ENCODE data around the gene CLEC7A.

The CLEC7A gene

DNA sequence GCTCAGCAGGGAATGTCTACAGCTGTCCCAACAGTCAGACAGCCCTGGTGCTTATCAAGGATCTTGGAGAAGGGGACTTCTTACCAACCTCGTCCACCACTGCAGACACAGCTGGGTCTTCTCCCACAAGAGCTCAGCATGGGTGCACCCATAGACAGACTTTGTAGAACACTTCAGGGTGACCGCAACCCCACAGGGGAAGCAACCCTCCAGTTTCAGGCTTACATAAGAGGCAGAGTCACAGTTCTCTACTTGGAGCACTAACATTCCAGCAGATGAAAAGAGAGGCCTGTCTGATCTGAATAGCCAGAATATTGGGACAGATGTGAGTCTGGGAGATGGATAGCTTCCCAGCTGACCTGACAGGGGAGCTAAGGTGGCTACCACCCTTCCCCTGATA, 27.7 kb downstream of the CLEC7A start:
- H3K27ac ChIP-seq (ENCODE audit: low read length, poor library complexity, severe bottlenecking): no peak overlapping the region
- 50% methylated on average over 2 of the region's 2 CpGs for WGBS
- H3K18ac ChIP-seq (ENCODE audit: low read depth in 1 of 2, low read length in 2 of 2): no peak overlapping the region

DNA sequence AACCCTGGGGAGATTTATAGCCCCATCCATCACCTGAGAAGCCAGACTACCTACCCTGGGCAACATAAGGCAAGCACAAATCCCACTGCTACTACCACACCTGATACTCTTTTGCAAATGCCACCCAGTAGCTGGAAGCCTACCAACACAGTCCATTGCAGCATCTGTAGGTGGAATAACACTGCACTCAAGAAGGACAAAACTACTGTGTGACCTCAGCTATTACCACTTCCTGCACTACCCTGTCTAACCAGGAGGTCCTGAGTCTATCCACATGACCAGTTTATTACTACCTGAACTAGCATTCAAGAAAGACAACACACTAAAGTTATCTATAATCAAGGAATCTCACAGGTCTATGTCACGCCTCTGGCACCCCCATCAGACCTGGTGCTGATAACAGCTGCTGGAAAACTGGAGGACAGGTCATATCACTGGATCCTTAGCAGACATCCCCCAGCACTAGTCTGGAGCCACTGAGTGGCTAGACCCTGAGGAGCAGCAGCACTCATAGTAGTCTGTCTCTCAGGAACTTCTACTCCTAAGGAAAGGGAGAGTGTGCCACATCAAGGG, 28.3 kb downstream of the CLEC7A start:
- Histone ChIP-seq H2BK15ac (ENCODE audit: low read depth, poor library complexity, severe bottlenecking) (no peak overlapping the region), H3K4me1 (ENCODE audit: control insufficient read depth, insufficient read depth, low read depth, low read length) (peaks cover 4% of the 10 kb centered on the region), H3K36me3 (ENCODE audit: control insufficient read depth in 1 of 2, insufficient read depth in 2 of 2, low read depth in 1 of 2, low read length in 2 of 2) (no peaks in the 10 kb centered on the region), H2AK5ac (ENCODE audit: low read length, severe bottlenecking) (no peak overlapping the region), H3K79me1 (replicated peaks; ENCODE audit: low read length, poor library complexity, severe bottlenecking) (no peaks in the 10 kb centered on the region), H3K18ac (ENCODE audit: low read depth in 1 of 2, low read length in 2 of 2) (no peak overlapping the region), H3K9ac (ENCODE audit: low read length) (no peak overlapping the region), H2BK12ac (ENCODE audit: low read length in 2 of 2) (no peak overlapping the region), H2BK5ac (ENCODE audit: low read depth, low read length, poor library complexity, severe bottlenecking) (no peak overlapping the region), H3K27me3 (ENCODE audit: control insufficient read depth in 1 of 2, insufficient read depth in 1 of 2, low read length in 2 of 2) (no peaks in the 10 kb centered on the region), H4K8ac (ENCODE audit: low read length) (no peak overlapping the region), H3K4ac (ENCODE audit: low read depth in 1 of 2, low read length in 2 of 2) (no peak overlapping the region), H2BK120ac (ENCODE audit: low read depth, low read length) (no peak overlapping the region), H3K4me3 (ENCODE audit: insufficient read depth in 1 of 2, low read depth in 1 of 2, low read length in 2 of 2) (no peak overlapping the region), H3K14ac (ENCODE audit: low read length in 2 of 2) (no peak overlapping the region), H2AFZ (ENCODE audit: low read depth, low read length) (no peak overlapping the region), H3K27ac (ENCODE audit: low read length, poor library complexity, severe bottlenecking) (no peak overlapping the region), H3K9me3 (ENCODE audit: control insufficient read depth, low read length) (peaks cover 2% of the 10 kb centered on the region), H3K23ac (ENCODE audit: low read length in 2 of 2) (no peak overlapping the region), H3K4me2 (ENCODE audit: low read length, poor library complexity, severe bottlenecking) (no peak overlapping the region), H4K91ac (ENCODE audit: low read length) (no peak overlapping the region)
- WGBS: 83% methylated on average over 1 of the region's 1 CpG
- no peak for DNase-seq

More for the DNA sequence above, 27.7 kb downstream of the CLEC7A start:
- no peak overlapping the region for H2BK5ac ChIP-seq (ENCODE audit: low read depth, low read length, poor library complexity, severe bottlenecking)
- no peak overlapping the region for H2BK120ac ChIP-seq (ENCODE audit: low read depth, low read length)
- no peak for DNase-seq
- H2AFZ ChIP-seq (ENCODE audit: low read depth, low read length): no peak overlapping the region
- no peaks in the 10 kb centered on the region for H3K36me3 ChIP-seq (ENCODE audit: control insufficient read depth in 1 of 2, insufficient read depth in 2 of 2, low read depth in 1 of 2, low read length in 2 of 2)
- H3K4me1 ChIP-seq (ENCODE audit: control insufficient read depth, insufficient read depth, low read depth, low read length): peaks cover 4% of the 10 kb centered on the region
- no peak overlapping the region for H3K9ac ChIP-seq (ENCODE audit: low read length)
- no peak overlapping the region for H4K91ac ChIP-seq (ENCODE audit: low read length)
- H4K8ac ChIP-seq (ENCODE audit: low read length): no peak overlapping the region
- H3K27me3 ChIP-seq (ENCODE audit: control insufficient read depth in 1 of 2, insufficient read depth in 1 of 2, low read length in 2 of 2): no peaks in the 10 kb centered on the region
- no peak overlapping the region for H3K4me2 ChIP-seq (ENCODE audit: low read length, poor library complexity, severe bottlenecking)
- H3K23ac ChIP-seq (ENCODE audit: low read length in 2 of 2): no peak overlapping the region
- no peak overlapping the region for H2BK15ac ChIP-seq (ENCODE audit: low read depth, poor library complexity, severe bottlenecking)
- no peak overlapping the region for H2AK5ac ChIP-seq (ENCODE audit: low read length, severe bottlenecking)
- peaks cover 2% of the 10 kb centered on the region for H3K9me3 ChIP-seq (ENCODE audit: control insufficient read depth, low read length)
- H3K4ac ChIP-seq (ENCODE audit: low read depth in 1 of 2, low read length in 2 of 2): no peak overlapping the region
- H3K14ac ChIP-seq (ENCODE audit: low read length in 2 of 2): no peak overlapping the region
- no peak overlapping the region for H3K4me3 ChIP-seq (ENCODE audit: insufficient read depth in 1 of 2, low read depth in 1 of 2, low read length in 2 of 2)
- H2BK12ac ChIP-seq (ENCODE audit: low read length in 2 of 2): no peak overlapping the region
- no peaks in the 10 kb centered on the region for H3K79me1 ChIP-seq (replicated peaks; ENCODE audit: low read length, poor library complexity, severe bottlenecking)

DNA sequence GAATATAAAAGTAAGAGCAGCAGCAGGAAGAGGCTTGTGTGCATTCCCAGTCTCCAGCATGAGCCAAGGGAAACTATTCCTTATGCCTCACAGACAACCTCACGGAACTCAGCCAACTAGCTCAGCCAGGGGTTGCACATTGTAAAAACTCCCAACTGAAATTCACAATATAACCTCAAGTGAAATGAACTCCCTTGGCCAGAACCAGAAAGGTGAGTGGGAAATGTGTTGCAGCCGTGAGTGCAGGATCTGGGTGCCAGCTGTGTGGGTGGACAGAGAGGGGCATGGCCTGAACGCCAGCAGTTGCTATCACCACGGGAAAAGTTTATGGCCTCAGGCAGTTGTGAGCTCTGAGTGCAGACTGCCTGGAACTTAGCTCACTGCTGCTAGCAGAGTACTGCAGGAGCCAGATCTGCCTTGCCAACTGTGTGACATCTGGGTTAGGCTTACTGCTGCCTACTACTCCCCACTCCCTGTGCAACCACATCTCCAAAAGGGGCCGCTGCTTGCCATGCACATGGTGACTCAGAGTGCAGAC, 28.9 kb downstream of the CLEC7A start:
- Histone ChIP-seq H2AFZ (ENCODE audit: low read depth, low read length) (no peak overlapping the region), H4K91ac (ENCODE audit: low read length) (no peak overlapping the region), H3K4me1 (ENCODE audit: control insufficient read depth, insufficient read depth, low read depth, low read length) (peaks cover 4% of the 10 kb centered on the region), H3K4me3 (ENCODE audit: insufficient read depth in 1 of 2, low read depth in 1 of 2, low read length in 2 of 2) (peak overlapping the region in 1 of 2 experiments; percentile 60), H3K4me2 (ENCODE audit: low read length, poor library complexity, severe bottlenecking) (no peak overlapping the region), H3K9me3 (ENCODE audit: control insufficient read depth, low read length) (peaks cover 2% of the 10 kb centered on the region), H3K4ac (ENCODE audit: low read depth in 1 of 2, low read length in 2 of 2) (no peak overlapping the region), H3K23ac (ENCODE audit: low read length in 2 of 2) (no peak overlapping the region), H3K9ac (ENCODE audit: low read length) (peak overlapping the region; percentile 31), H3K27ac (ENCODE audit: low read length, poor library complexity, severe bottlenecking) (no peak overlapping the region), H3K27me3 (ENCODE audit: control insufficient read depth in 1 of 2, insufficient read depth in 1 of 2, low read length in 2 of 2) (no peaks in the 10 kb centered on the region), H4K8ac (ENCODE audit: low read length) (peak overlapping the region; percentile 42), H3K18ac (ENCODE audit: low read depth in 1 of 2, low read length in 2 of 2) (no peak overlapping the region), H3K36me3 (ENCODE audit: control insufficient read depth in 1 of 2, insufficient read depth in 2 of 2, low read depth in 1 of 2, low read length in 2 of 2) (no peaks in the 10 kb centered on the region), H2BK5ac (ENCODE audit: low read depth, low read length, poor library complexity, severe bottlenecking) (no peak overlapping the region), H2BK12ac (ENCODE audit: low read length in 2 of 2) (no peak overlapping the region), H3K14ac (ENCODE audit: low read length in 2 of 2) (peak overlapping the region in 1 of 2 experiments; percentile 22), H2BK15ac (ENCODE audit: low read depth, poor library complexity, severe bottlenecking) (no peak overlapping the region), H2BK120ac (ENCODE audit: low read depth, low read length) (no peak overlapping the region), H2AK5ac (ENCODE audit: low read length, severe bottlenecking) (no peak overlapping the region), H3K79me1 (replicated peaks; ENCODE audit: low read length, poor library complexity, severe bottlenecking) (no peaks in the 10 kb centered on the region)
- DNase-seq: peak; percentile 23
- 68% methylated on average over 4 of the region's 5 CpGs for WGBS

DNA sequence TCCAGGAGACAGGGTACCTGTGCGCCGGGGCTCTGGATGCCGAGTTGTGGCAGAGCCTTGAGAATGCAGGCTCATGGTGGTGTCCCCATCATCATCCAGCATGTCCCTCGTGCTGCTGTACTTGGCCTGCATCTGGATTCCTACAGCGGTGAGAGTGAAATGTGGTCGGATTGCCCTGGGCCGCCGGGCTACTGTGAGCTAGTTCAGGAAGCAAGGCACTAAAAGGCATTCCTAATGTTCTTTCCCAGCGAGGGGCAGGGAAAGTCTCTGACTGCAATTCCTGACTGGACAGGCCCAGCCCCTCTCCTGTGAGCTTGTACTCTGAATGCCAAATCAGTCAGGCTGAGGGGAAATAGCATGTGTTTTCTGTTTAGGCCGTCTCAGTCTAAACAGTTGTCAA, 31.2 kb downstream of the CLEC7A start, which contains the start of gene CLEC1A:
Gene CLEC1A (minus strand): TSS at position 195 of the 400 bp plus-strand sequence. CDS start 63 bp downstream, at position 132.
- H3K14ac ChIP-seq (ENCODE audit: low read length in 2 of 2): no peak within 1 kb of the TSS
- no peaks in the 10 kb centered on the region for H3K36me3 ChIP-seq (ENCODE audit: control insufficient read depth in 1 of 2, insufficient read depth in 2 of 2, low read depth in 1 of 2, low read length in 2 of 2)
- H3K4me1 ChIP-seq (ENCODE audit: control insufficient read depth, insufficient read depth, low read depth, low read length): peaks cover 4% of the 10 kb centered on the region
- peak within 1 kb of the TSS in 1 of 2 experiments; percentile 23 for H2BK12ac ChIP-seq (ENCODE audit: low read length in 2 of 2)
- no peak within 1 kb of the TSS for H2AFZ ChIP-seq (ENCODE audit: low read depth, low read length)
- DNase-seq: peak; percentile 43
- peak within 1 kb of the TSS; percentile 75 for H4K8ac ChIP-seq (ENCODE audit: low read length)
- no peak within 1 kb of the TSS for H3K9ac ChIP-seq (ENCODE audit: low read length)
- H3K18ac ChIP-seq (ENCODE audit: low read depth in 1 of 2, low read length in 2 of 2): peak within 1 kb of the TSS; percentile 18 to 33
- H3K9me3 ChIP-seq (ENCODE audit: control insufficient read depth, low read length): peaks cover under 1% of the 10 kb centered on the region
- peak within 1 kb of the TSS; percentile 50 for H4K91ac ChIP-seq (ENCODE audit: low read length)
- H3K4ac ChIP-seq (ENCODE audit: low read depth in 1 of 2, low read length in 2 of 2): peak within 1 kb of the TSS in 1 of 2 experiments; percentile 64
- no peak within 1 kb of the TSS for H3K4me2 ChIP-seq (ENCODE audit: low read length, poor library complexity, severe bottlenecking)
- H3K27ac ChIP-seq (ENCODE audit: low read length, poor library complexity, severe bottlenecking): no peak within 1 kb of the TSS
- H3K79me1 ChIP-seq (replicated peaks; ENCODE audit: low read length, poor library complexity, severe bottlenecking): no peaks in the 10 kb centered on the region
- no peak within 1 kb of the TSS for H2AK5ac ChIP-seq (ENCODE audit: low read length, severe bottlenecking)
- H3K23ac ChIP-seq (ENCODE audit: low read length in 2 of 2): no peak within 1 kb of the TSS
- H2BK120ac ChIP-seq (ENCODE audit: low read depth, low read length): no peak within 1 kb of the TSS
- H2BK5ac ChIP-seq (ENCODE audit: low read depth, low read length, poor library complexity, severe bottlenecking): no peak within 1 kb of the TSS
- H2BK15ac ChIP-seq (ENCODE audit: low read depth, poor library complexity, severe bottlenecking): no peak within 1 kb of the TSS
- WGBS: 45% methylated on average over 9 of the region's 10 CpGs
- H3K27me3 ChIP-seq (ENCODE audit: control insufficient read depth in 1 of 2, insufficient read depth in 1 of 2, low read length in 2 of 2): no peaks in the 10 kb centered on the region
- no peak within 1 kb of the TSS for H3K4me3 ChIP-seq (ENCODE audit: insufficient read depth in 1 of 2, low read depth in 1 of 2, low read length in 2 of 2)
